GM12875 (cell line): Measurements from ENCODE around the gene GABRP.
"Not testable (repeated sequence)": the region's sequence is repeated elsewhere in the genome, so short reads cannot be mapped to it uniquely, and the experiment has no call there.

Experiments
- H3K4me3 ChIP-seq: one replicate; pipeline ENCODE4 v1.5.1; 2011; ENCODE audit warnings: low read depth, low read length, control low read depth
- TF ChIP-seq, protein P1 (sequence below): IDR thresholded peaks from 2 replicates; pipeline ENCODE4 v1.5.1; 2011; ENCODE audit warnings: low read depth, mild to moderate bottlenecking, control low read depth, inconsistent platforms, low read length, moderate library complexity, borderline replicate concordance; ENCODE audit not compliant: insufficient read depth

The GABRP gene

DNA sequence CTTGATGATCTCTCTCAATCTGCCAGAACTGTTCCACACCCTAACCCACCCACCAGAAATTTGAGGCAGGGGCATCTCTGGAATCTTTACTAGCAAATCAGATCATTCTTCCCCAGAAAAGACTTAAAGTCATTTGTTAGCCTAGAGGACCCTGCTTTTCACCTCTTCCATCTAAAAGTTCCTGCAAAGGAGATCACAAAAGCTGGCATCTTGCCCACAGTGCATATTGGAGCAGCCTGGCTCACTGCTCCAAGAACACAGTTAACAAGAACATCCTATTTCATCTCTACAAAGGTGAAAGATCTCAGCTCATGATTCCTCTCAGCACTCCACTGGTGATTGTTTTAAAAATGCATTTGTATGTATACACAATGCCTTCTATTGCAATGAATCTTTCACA, 36.3 kb downstream of the GABRP start:
- TF ChIP-seq, protein P1, sequence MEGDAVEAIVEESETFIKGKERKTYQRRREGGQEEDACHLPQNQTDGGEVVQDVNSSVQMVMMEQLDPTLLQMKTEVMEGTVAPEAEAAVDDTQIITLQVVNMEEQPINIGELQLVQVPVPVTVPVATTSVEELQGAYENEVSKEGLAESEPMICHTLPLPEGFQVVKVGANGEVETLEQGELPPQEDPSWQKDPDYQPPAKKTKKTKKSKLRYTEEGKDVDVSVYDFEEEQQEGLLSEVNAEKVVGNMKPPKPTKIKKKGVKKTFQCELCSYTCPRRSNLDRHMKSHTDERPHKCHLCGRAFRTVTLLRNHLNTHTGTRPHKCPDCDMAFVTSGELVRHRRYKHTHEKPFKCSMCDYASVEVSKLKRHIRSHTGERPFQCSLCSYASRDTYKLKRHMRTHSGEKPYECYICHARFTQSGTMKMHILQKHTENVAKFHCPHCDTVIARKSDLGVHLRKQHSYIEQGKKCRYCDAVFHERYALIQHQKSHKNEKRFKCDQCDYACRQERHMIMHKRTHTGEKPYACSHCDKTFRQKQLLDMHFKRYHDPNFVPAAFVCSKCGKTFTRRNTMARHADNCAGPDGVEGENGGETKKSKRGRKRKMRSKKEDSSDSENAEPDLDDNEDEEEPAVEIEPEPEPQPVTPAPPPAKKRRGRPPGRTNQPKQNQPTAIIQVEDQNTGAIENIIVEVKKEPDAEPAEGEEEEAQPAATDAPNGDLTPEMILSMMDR: no peak
- no peak overlapping the region for H3K4me3 ChIP-seq

DNA sequence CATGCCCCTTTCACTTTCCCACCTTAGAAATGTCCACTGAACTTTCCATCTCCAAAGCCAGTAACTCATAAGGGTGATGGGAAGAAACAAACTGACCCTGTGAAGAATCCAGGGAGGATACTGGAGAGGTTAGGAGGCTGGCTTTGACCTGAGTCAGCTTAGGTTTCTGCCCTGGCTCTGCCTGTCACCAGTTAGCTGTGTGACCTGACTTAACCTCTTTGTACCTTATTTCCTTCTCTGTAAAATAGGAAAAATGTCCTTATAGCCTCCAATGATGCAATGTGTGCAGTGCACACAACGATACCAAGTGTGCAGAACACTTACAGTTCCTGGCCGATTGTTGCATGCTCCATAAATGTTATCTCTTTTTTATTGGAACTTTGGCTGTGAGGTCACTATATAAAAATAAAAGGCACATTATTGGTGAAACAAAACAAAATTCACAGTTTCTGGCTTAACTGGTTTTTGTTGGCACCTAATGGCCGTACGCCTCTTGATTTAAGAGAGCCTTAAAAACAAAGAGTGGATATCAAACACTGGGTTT, 37.8 kb downstream of the GABRP start:
- TF ChIP-seq, protein P1: no peak
- no peak overlapping the region for H3K4me3 ChIP-seq

DNA sequence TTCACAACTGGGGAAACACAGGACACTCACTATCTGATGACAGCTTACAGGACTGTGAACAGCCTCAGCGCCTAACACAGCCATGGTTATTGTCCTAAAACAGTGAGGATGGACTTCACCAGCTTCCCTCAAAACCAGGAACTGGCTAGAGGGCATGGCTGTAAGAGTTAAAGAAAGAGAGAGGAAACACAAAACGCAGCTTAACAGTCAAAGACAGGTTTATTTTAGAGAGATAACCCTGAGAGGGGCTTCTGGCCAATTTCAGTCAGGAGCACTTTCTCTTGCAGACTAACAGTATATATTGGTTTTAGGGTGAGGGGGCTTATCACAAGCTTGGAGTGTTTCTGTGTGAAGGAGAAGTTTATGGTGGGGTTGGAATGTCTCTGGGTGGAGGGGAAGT, 42.6 kb downstream of the GABRP start:
- H3K4me3 ChIP-seq: no peak overlapping the region
- TF ChIP-seq, protein P1: no peak

DNA sequence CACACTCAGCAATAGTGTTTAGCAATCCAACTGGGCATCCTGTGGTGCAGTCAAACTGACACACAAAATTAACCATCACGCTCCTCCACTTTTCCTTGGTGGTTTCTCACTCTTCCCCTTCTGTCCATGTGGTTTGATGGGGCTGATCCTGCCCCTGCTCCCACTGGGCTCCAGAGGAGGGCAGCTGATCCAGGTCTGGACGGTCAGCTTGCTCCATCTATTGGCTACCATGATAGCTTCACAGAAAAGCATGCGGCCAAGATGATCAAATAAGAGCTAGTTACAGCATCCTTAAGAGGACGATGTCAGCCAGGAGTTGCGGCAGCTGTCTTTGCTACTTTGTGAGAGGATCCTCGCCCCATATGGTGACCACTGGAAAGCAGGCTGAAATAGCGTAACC, 48.7 kb downstream of the GABRP start:
- TF ChIP-seq, protein P1: no peak
- H3K4me3 ChIP-seq: no peak overlapping the region

DNA sequence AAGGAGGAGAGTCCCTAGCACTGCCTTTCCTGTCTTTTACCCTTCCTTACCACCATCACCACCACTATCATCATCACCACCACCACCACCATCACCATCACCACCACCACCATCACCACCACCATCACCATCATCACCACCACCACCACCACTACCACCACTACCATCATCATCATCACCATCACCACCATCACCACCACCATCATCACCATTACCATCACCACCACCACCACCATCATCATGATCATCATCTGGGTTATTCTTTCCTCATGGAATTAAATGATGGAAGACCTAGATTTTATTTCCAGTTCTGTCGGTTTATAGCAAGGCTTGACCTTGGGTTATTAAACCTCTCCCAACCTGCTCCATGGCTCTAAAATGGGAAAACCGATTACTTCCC, 50.5 kb downstream of the GABRP start:
- H3K4me3 ChIP-seq: not testable (repeated sequence)

DNA sequence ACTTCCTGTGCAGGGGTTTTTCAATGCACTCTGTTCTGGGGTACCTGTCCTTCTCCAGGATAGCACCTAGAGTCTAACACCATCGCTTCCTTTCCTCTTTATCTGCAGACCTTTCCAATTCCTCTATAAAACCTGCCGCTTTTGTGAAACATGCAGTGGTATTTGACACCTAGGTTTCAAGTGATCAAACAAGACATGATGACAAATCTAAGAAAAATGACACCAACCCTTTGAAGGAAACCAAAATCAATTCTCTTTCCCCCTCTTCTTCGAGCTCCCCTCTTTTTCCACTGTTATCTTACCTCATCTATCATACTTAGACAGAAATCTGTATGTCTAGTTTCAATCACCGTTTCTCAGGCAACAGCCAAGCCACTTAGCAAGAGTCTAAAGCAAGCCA, 52.7 kb downstream of the GABRP start:
- TF ChIP-seq, protein P1: no peak

DNA sequence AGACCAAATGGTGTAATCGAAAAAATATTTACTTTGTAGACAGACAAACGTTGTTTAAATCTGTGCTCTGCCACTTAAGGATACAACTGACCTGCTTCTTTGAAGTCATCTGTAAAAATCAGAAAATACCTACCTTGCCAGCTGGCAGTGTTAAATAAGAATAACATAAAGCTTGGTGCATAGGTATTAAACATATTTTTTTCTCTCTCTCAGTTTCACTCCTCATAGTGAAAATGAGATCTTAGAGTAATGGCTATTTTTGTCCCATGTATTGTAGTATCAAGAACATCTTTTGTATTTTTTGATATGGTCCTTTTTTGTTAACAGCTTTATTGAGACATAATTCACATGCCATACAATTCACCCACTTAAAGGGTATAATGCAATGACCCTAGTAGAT, 60.3 kb downstream of the GABRP start:
- TF ChIP-seq, protein P1: no peak
- H3K4me3 ChIP-seq: no peak overlapping the region

More for the DNA sequence above, 52.7 kb downstream of the GABRP start:
- no peak overlapping the region for H3K4me3 ChIP-seq

DNA sequence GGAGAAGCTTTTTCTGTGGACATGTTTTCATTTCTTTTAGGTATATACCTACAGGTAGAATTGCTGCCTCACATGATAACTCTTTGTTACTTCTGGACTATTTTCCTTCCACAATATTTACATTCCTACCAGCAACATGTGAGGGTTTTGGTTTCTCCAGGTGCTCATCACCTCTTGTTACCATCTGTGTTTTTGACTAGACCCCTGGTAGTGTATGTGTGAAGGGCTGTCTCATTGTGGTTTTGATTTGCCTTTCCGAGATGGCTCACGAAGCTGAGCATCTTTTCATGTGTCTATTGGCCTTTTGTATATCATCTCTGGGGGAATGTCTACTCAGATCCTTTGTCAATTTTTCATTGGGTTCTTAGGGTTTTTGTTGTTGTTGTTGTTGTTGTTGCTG, 61.1 kb downstream of the GABRP start:
- TF ChIP-seq, protein P1: no peak
- H3K4me3 ChIP-seq: no peak overlapping the region
